Activated effector memory CD4-positive, alpha-beta T cell treated with anti-CD3 and anti-CD28 coated beads, Interleukin-2, amount 50 U/mL, for 16 hours (primary cell): ENCODE data around the gene TRPC4.

Experiments used
- DNase-seq: peaks from one replicate; pipeline ENCODE4 v3.0.0-alpha.2; 2020

Gene TRPC4

GRCh38 chr13:37869756-37870488 is at the start of gene TRPC4:
Gene TRPC4, minus strand, starts transcription at chr13:37869772. Its CDS starts 86,439 bp downstream, at chr13:37783333.
- DNase-seq: no peak

- no peak for DNase-seq
Measured at GRCh38 chr13:37918751-37919150, 49.2 kb upstream of the TRPC4 start.

- no peak for DNase-seq
Measured at GRCh38 chr13:37918116-37918714, 48.6 kb upstream of the TRPC4 start.

- no peak for DNase-seq
Measured at GRCh38 chr13:37914781-37915391, 45.3 kb upstream of the TRPC4 start.

- no peak for DNase-seq
Measured at GRCh38 chr13:37910790-37911189, 41.2 kb upstream of the TRPC4 start.

GRCh38 chr13:37906880-37907279 is 37.3 kb upstream of the TRPC4 start:
- DNase-seq: no peak

- DNase-seq: no peak
Measured at GRCh38 chr13:37905736-37906135, 36.2 kb upstream of the TRPC4 start.

GRCh38 chr13:37899753-37900152 is 30.2 kb upstream of the TRPC4 start:
- no peak for DNase-seq

GRCh38 chr13:37893321-37893720 is 23.7 kb upstream of the TRPC4 start:
- DNase-seq: no peak

GRCh38 chr13:37889820-37890219 is 20.2 kb upstream of the TRPC4 start:
- no peak for DNase-seq

GRCh38 chr13:37889102-37889501 is 19.5 kb upstream of the TRPC4 start:
- DNase-seq: no peak

GRCh38 chr13:37886879-37887278 is 17.3 kb upstream of the TRPC4 start:
- no peak for DNase-seq

GRCh38 chr13:37884674-37885073 is 15.1 kb upstream of the TRPC4 start:
- no peak for DNase-seq

GRCh38 chr13:37884026-37884425 is 14.5 kb upstream of the TRPC4 start:
- DNase-seq: no peak

- no peak for DNase-seq
Measured at GRCh38 chr13:37878921-37879320, 9.3 kb upstream of the TRPC4 start.

- no peak for DNase-seq
Measured at GRCh38 chr13:37878496-37878895, 8.9 kb upstream of the TRPC4 start.

GRCh38 chr13:37870895-37871550 is 1.5 kb upstream of the TRPC4 start:
- no peak for DNase-seq

GRCh38 chr13:37870489-37870845 is 895 bp upstream of the TRPC4 start:
- no peak for DNase-seq

- no peak for DNase-seq
Measured at GRCh38 chr13:37869506-37869755, 141 bp downstream of the TRPC4 start.

- DNase-seq: no peak
Measured at GRCh38 chr13:37868691-37869505, 674 bp downstream of the TRPC4 start.

- DNase-seq: no peak
Measured at GRCh38 chr13:37863708-37864107, 5.9 kb downstream of the TRPC4 start.

- DNase-seq: no peak
Measured at GRCh38 chr13:37835392-37835791, 34.2 kb downstream of the TRPC4 start.

GRCh38 chr13:37833411-37833810 is 36.2 kb downstream of the TRPC4 start:
- DNase-seq: no peak
